H1 (cell line): ENCODE data around the gene BCAS4. TPM values are rescaled to one million over a fixed set of nuclear protein-coding genes. Genes with fewer than 3 reads are reported as not detected.

Experiments
- CTCF ChIA-PET: fragments of 300-600 bp; sonication (Branson Sonifier 250); formaldehyde crosslinking; loops from one replicate; lab custom pipeline; 2021; ENCODE audit not compliant: partially characterized antibody; lab: Charles Lee
- POLR2A ChIA-PET: fragments of 300-600 bp; sonication (Branson Sonifier 250); formaldehyde crosslinking; loops from one replicate; lab custom pipeline; 2021; ENCODE audit warnings: inconsistent platforms; ENCODE audit not compliant: partially characterized antibody; lab: Charles Lee
- DNase-seq, 2 experiments: peaks; one replicate each; pipeline versions ENCODE4 v3.0.0 to v3.0.0-alpha.2; 2010 to 2022; ENCODE audit warnings: low spot score in 2 of 2, low read depth in 1 of 2, mixed read lengths in 1 of 2
- FAIRE-seq: peaks from 2 replicates; lab custom pipeline; 2011; peaks lifted over from hg19 to GRCh38; lab: Jason Lieb, UNC
- H2AFZ ChIP-seq: 2 replicates; pipeline ENCODE4 v1.8.1; 2012; ENCODE audit warnings: low read length, inconsistent platforms
- H2AK5ac ChIP-seq: 2 replicates; pipeline ENCODE4 v1.6.1; 2013; ENCODE audit warnings: low read depth, low read length
- H2BK120ac ChIP-seq: replicated peaks from 2 replicates; pipeline ENCODE3; 2013; ENCODE audit warnings: low read depth, low read length, inconsistent platforms
- H2BK12ac ChIP-seq: 2 replicates; pipeline ENCODE4 v1.6.1; 2013; ENCODE audit warnings: low read depth, low read length
- H2BK15ac ChIP-seq: 2 replicates; pipeline ENCODE4 v1.6.1; 2013; ENCODE audit warnings: low read length
- H2BK20ac ChIP-seq: 2 replicates; pipeline ENCODE4 v1.6.1; 2013; ENCODE audit warnings: low read length
- H2BK5ac ChIP-seq: 2 replicates; pipeline ENCODE4 v1.6.1; 2013; ENCODE audit warnings: low read depth, low read length
- H3K14ac ChIP-seq: 2 replicates; pipeline ENCODE4 v1.6.1; 2013; ENCODE audit warnings: inconsistent platforms; ENCODE audit not compliant: insufficient read length
- H3K18ac ChIP-seq: 2 replicates; pipeline ENCODE4 v1.6.1; 2013; ENCODE audit warnings: low read length; ENCODE audit errors: extremely low read depth
- H3K23ac ChIP-seq: 2 replicates; pipeline ENCODE4 v1.6.1; 2013; ENCODE audit warnings: inconsistent platforms; ENCODE audit not compliant: insufficient read length
- H3K23me2 ChIP-seq: 2 replicates; pipeline ENCODE4 v1.6.1; 2013; ENCODE audit warnings: low read depth, low read length
- H3K27ac ChIP-seq: 2 replicates; pipeline ENCODE4 v1.6.1; 2011; ENCODE audit warnings: low read depth, low read length, inconsistent platforms
- H3K27me3 ChIP-seq, 4 experiments: replicated peaks in 1 of 4; 1 replicate in 1 of 4; 2 replicates in 3 of 4; pipeline versions ENCODE4 v1.6.1 to v1.8.1; 2011 to 2013; ENCODE audit warnings: low read length in 3 of 4, mild to moderate bottlenecking in 3 of 4, inconsistent platforms in 2 of 4, mixed read lengths in 2 of 4, moderate library complexity in 1 of 4; ENCODE audit not compliant: control insufficient read depth in 3 of 4, insufficient read depth in 3 of 4; ENCODE audit errors: extremely low read depth in 1 of 4
- H3K36me3 ChIP-seq, 4 experiments: 2 replicates each; pipeline versions ENCODE4 v1.6.1 to v1.8.1; 2011 to 2013; ENCODE audit warnings: mild to moderate bottlenecking in 4 of 4, low read length in 3 of 4, moderate library complexity in 2 of 4, control low read depth in 1 of 4, inconsistent platforms in 1 of 4; ENCODE audit not compliant: insufficient read depth in 4 of 4, control insufficient read depth in 2 of 4
- H3K4ac ChIP-seq: replicated peaks from 2 replicates; pipeline ENCODE3; 2013; ENCODE audit warnings: low read length, low read depth, mixed read lengths, inconsistent platforms; ENCODE audit not compliant: insufficient read length
- H3K4me1 ChIP-seq, 4 experiments: replicated peaks in 1 of 4; 1 replicate in 1 of 4; 2 replicates in 3 of 4; pipeline versions ENCODE4 v1.6.1 to v1.8.1; 2011 to 2013; ENCODE audit warnings: low read length in 3 of 4, inconsistent platforms in 2 of 4, mixed read lengths in 1 of 4; ENCODE audit not compliant: insufficient read depth in 4 of 4, control insufficient read depth in 3 of 4
- H3K4me2 ChIP-seq, 2 experiments: 2 replicates each; pipeline versions ENCODE4 v1.6.1 to v1.8.1; 2011 to 2013; ENCODE audit warnings: low read depth in 2 of 2, low read length in 2 of 2, control low read depth in 1 of 2, inconsistent platforms in 1 of 2, mild to moderate bottlenecking in 1 of 2; ENCODE audit not compliant: insufficient read depth in 1 of 2
- H3K4me3 ChIP-seq, 4 experiments: fragments of 200-600, 300-600 bp in 1 of 4; sonication (generic), shearing (Covaris generic), sonication (Bioruptor Twin) in 1 of 4; 2 replicates each; pipeline versions ENCODE4 v1.5.1 to v1.8.1; 2011 to 2016; ENCODE audit warnings: low read length in 4 of 4, low read depth in 3 of 4, control low read depth in 2 of 4, inconsistent platforms in 2 of 4, mild to moderate bottlenecking in 2 of 4, mixed read lengths in 1 of 4, moderate library complexity in 1 of 4; ENCODE audit not compliant: insufficient read depth in 2 of 4; ENCODE audit errors: extremely low read depth in 1 of 4
- H3K56ac ChIP-seq: replicated peaks from 2 replicates; pipeline ENCODE3; 2013; ENCODE audit warnings: low read depth, mild to moderate bottlenecking, mixed read lengths, low read length, inconsistent platforms; ENCODE audit not compliant: insufficient read length
- H3K79me1 ChIP-seq: 2 replicates; pipeline ENCODE4 v1.6.1; 2013; ENCODE audit warnings: low read depth, low read length, control low read depth
- H3K79me2 ChIP-seq, 2 experiments: 2 replicates each; pipeline versions ENCODE4 v1.6.1 to v1.8.1; 2012 to 2013; ENCODE audit warnings: low read length in 2 of 2, mild to moderate bottlenecking in 2 of 2, inconsistent platforms in 1 of 2; ENCODE audit not compliant: insufficient read depth in 2 of 2, control insufficient read depth in 1 of 2
- H3K9ac ChIP-seq, 4 experiments: replicated peaks in 1 of 4; 1 replicate in 1 of 4; 2 replicates in 3 of 4; pipeline versions ENCODE4 v1.6.1 to v1.8.1; 2011 to 2013; ENCODE audit warnings: low read depth in 3 of 4, low read length in 3 of 4, control low read depth in 2 of 4, mild to moderate bottlenecking in 2 of 4, moderate library complexity in 2 of 4, inconsistent platforms in 1 of 4; ENCODE audit errors: extremely low read depth in 1 of 4
- H3K9me3 ChIP-seq, 2 experiments: 2 replicates each; pipeline versions ENCODE4 v1.6.1 to v1.8.1; 2012 to 2013; ENCODE audit warnings: mild to moderate bottlenecking in 2 of 2, moderate library complexity in 2 of 2, control low read depth in 1 of 2, inconsistent platforms in 1 of 2, low read depth in 1 of 2, low read length in 1 of 2, mixed read lengths in 1 of 2; ENCODE audit not compliant: insufficient read depth in 2 of 2
- H4K20me1 ChIP-seq, 2 experiments: replicated peaks in 1 of 2; 2 replicates each; pipeline versions ENCODE3 to v1.8.1; 2011 to 2013; ENCODE audit warnings: inconsistent platforms in 2 of 2, low read length in 2 of 2, mild to moderate bottlenecking in 1 of 2; ENCODE audit not compliant: insufficient read depth in 2 of 2, control insufficient read depth in 1 of 2
- H4K5ac ChIP-seq: 2 replicates; pipeline ENCODE4 v1.6.1; 2013; ENCODE audit warnings: low read length, low read depth, mixed read lengths, inconsistent platforms; ENCODE audit not compliant: insufficient read length
- H4K8ac ChIP-seq: 2 replicates; pipeline ENCODE4 v1.8.0; 2013; ENCODE audit warnings: mild to moderate bottlenecking, moderate library complexity, low read length, inconsistent platforms; ENCODE audit not compliant: insufficient read depth; ENCODE audit errors: extremely low read depth
- H4K91ac ChIP-seq: replicated peaks from 2 replicates; pipeline ENCODE3; 2013; ENCODE audit warnings: low read length, mixed read lengths, inconsistent platforms; ENCODE audit not compliant: insufficient read length
- CBX5 ChIP-seq: fragments of 300-800, 300-1000 bp; sonication (generic); IDR thresholded peaks from 2 replicates; pipeline ENCODE4 v1.7.1; 2016; ENCODE audit warnings: antibody characterized with exemption, low read length, low read depth
- EP300 ChIP-seq, 2 experiments: IDR thresholded peaks; 1 replicate in 1 of 2; 2 replicates in 1 of 2; pipeline ENCODE4 v1.6.1; 2011 to 2012; ENCODE audit warnings: low read depth in 2 of 2, low read length in 2 of 2, mild to moderate bottlenecking in 2 of 2, borderline replicate concordance in 1 of 2, inconsistent platforms in 1 of 2, moderate library complexity in 1 of 2
- JUN ChIP-seq: IDR thresholded peaks from 2 replicates; pipeline ENCODE4 v1.6.1; 2011; ENCODE audit warnings: low read depth, mild to moderate bottlenecking, improper control_type of control experiment, low read length
- JUND ChIP-seq: IDR thresholded peaks from 2 replicates; pipeline ENCODE4 v1.6.1; 2011; ENCODE audit warnings: mild to moderate bottlenecking, improper control_type of control experiment, low read length
- KDM4A ChIP-seq: IDR thresholded peaks from one replicate; pipeline ENCODE4 v1.7.1; 2012; ENCODE audit warnings: low read depth, mild to moderate bottlenecking, moderate library complexity, low read length, inconsistent platforms; ENCODE audit not compliant: severe bottlenecking
- SAP30 ChIP-seq: fragments of 300-600 bp; sonication (generic); IDR thresholded peaks from 2 replicates; pipeline ENCODE4 v1.7.1; 2012; ENCODE audit warnings: low read length, moderate library complexity, mild to moderate bottlenecking, inconsistent platforms; ENCODE audit not compliant: insufficient read depth, insufficient replicate concordance
- SP4 ChIP-seq: IDR thresholded peaks from 2 replicates; pipeline ENCODE4 v1.6.1; 2012; ENCODE audit warnings: low read length, inconsistent platforms
- SUZ12 ChIP-seq: fragments of 200-600 bp; sonication (generic); IDR thresholded peaks from 2 replicates; pipeline ENCODE4 v1.6.1; 2012; ENCODE audit warnings: mild to moderate bottlenecking, inconsistent platforms, low read length, moderate library complexity, mixed read lengths
- WGBS, 2 experiments: shearing (Covaris generic) in 1 of 2; methylation state at CpG; one replicate each; pipeline versions ENCODE4 v1.1.6 to v1.1.7; 2013 to 2015; ENCODE audit warnings: low lambda C conversion rate in 2 of 2, mixed read lengths in 2 of 2, inconsistent platforms in 1 of 2, low coverage in 1 of 2, missing lambda C conversion rate in 1 of 2; ENCODE audit not compliant: insufficient replicate concordance in 2 of 2, insufficient coverage in 1 of 2, insufficient read length in 1 of 2; ENCODE audit errors: extremely low coverage in 1 of 2, missing lambda C conversion rate in 1 of 2; 5-methylcytosine and 5-hydroxymethylcytosine counted together
- polyA plus RNA-seq, 7 experiments: library from polyadenylated mRNA; depleted of rRNA in 3 of 7; stranded (reverse) in 5 of 7; unstranded in 2 of 7; fragments of >200 nt in 5 of 7; fragments of 200-250 nt in 2 of 7; gene quantifications; 1 replicate in 5 of 7; 2 replicates in 1 of 7; 4 replicates in 1 of 7; pipeline versions ENCODE4 v1.2.1 to v1.2.3, GENCODE V29; 2011 to 2013; ENCODE audit warnings: missing spikeins in 2 of 7, mixed read lengths in 2 of 7
- total RNA-seq: library from RNA; stranded (reverse); fragmentation: NEBNext Ultra II Directional; extraction: Animal tissue kit (Norgen Biotek cat#: 25700); gene quantifications from 2 replicates; pipeline ENCODE4 v1.2.1, GENCODE V29; 2021
- TF ChIP-seq, protein P1 (sequence below): IDR thresholded peaks from 2 replicates; pipeline ENCODE4 v1.6.1; 2011; ENCODE audit warnings: low read depth, mild to moderate bottlenecking, low read length; ENCODE audit not compliant: insufficient read depth

Gene BCAS4
- total and polyA plus RNA-seq, 2 of the 8 experiments (the other 6 are each of a cell fraction or from before 2014, with no cell fraction given), result 21.2 to 23.6 TPM

DNA sequence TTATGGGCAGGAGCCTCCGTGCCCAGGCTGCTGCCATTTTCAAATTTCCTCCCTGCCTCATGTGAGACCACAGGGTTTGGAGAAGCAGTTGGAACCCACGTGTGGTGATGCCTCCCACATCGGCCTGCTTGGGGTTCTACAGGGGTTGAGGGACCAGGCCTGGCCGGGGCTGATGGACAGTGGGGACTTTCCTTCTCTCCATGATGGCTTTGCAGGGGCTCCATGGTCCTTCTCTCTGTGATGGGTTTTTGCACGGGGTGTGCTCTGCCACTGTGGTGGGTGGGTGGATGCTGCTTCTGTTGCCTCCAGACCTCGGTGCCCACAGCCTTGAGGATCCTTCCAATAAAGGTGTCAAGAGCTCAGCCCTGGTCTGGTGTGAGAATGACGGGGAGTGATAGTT lies 82.0 kb downstream of the BCAS4 start:
- H3K23ac ChIP-seq, result no peak overlapping the region
- FAIRE-seq (no peak), DNase-seq (no peak)
- no peak overlapping the region for H2BK12ac ChIP-seq
- no peak overlapping the region for H4K5ac ChIP-seq
- H3K9me3 ChIP-seq, result no peaks in the 10 kb centered on the region
- no peaks in the 10 kb centered on the region for H3K79me2 ChIP-seq
- H3K14ac ChIP-seq, result no peak overlapping the region
- peaks cover 0 to 8% (median under 1%) of the 10 kb centered on the region in 4 experiments; a peak in 2 of 8 replicates for H3K36me3 ChIP-seq
- no peak overlapping the region for H3K18ac ChIP-seq
- no peak overlapping the region for H3K4me3 ChIP-seq
- no peak overlapping the region for H4K8ac ChIP-seq
- ChIA-PET CTCF (interaction anchor here (1.1 kb wide), 2 partner anchors 11 to 33 kb away, joined by 3 to 4 read pairs; no protein-coding TSS in a partner anchor), POLR2A (interaction anchor here (1.8 to 7.9 kb wide), 2 partner anchors 10 to 52 kb away, joined by 8 to 87 read pairs; no protein-coding TSS in a partner anchor)
- no peak overlapping the region for H2BK20ac ChIP-seq
- no peaks in the 10 kb centered on the region for H3K27me3 ChIP-seq
- no peak overlapping the region for H2AFZ ChIP-seq
- H2BK5ac ChIP-seq, result no peak overlapping the region
- H3K4me2 ChIP-seq, result no peak overlapping the region
- no peak overlapping the region for H4K91ac ChIP-seq
- no peak overlapping the region for H3K9ac ChIP-seq
- H3K56ac ChIP-seq, result no peak overlapping the region
- H3K23me2 ChIP-seq, result no peaks in the 10 kb centered on the region
- peaks cover 0 to 10% (median 0%) of the 10 kb centered on the region in 4 experiments; a peak in 3 of 7 replicates for H3K4me1 ChIP-seq
- H4K20me1 ChIP-seq, result peaks cover 0 to 1% of the 10 kb centered on the region in 2 experiments
- H2AK5ac ChIP-seq, result no peak overlapping the region
- TF ChIP-seq SAP30 (no peak), KDM4A (no peak), JUN (no peak), SUZ12 (no peak), EP300 (IDR thresholded peaks at IDR 0.05; ENCODE audit: borderline replicate concordance in 1 of 2, low read depth in 2 of 2, low read length in 2 of 2) (no peak), JUND (no peak), CBX5 (no peak), SP4 (no peak)
- TF ChIP-seq, protein P1, sequence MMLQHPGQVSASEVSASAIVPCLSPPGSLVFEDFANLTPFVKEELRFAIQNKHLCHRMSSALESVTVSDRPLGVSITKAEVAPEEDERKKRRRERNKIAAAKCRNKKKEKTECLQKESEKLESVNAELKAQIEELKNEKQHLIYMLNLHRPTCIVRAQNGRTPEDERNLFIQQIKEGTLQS, result no peak
- no peak overlapping the region for H3K27ac ChIP-seq
- no peak overlapping the region for H2BK120ac ChIP-seq
- H3K4ac ChIP-seq, result no peak overlapping the region
- H2BK15ac ChIP-seq, result no peak overlapping the region
- no peaks in the 10 kb centered on the region for H3K79me1 ChIP-seq
- WGBS, 2 experiments, result 89% methylated on average over 7 of the region's 7 CpGs; no CpG with 5 or more reads in 1 of the 2 experiments
